Muscle of arm (tissue), 14 donors: ENCODE results near the gene TMEM176A. TPM values are rescaled to one million over a fixed set of nuclear protein-coding genes. Genes with fewer than 3 reads are reported as not detected.
A peak's percentile ranks its signal among the peaks of the same experiment; 100 is the strongest.
"Not testable (repeated sequence)": the region's sequence is repeated elsewhere in the genome, so short reads cannot be mapped to it uniquely, and the experiment has no call there.

Experiments used
- DNase-seq: peaks from one replicate; pipeline ENCODE4 v3.0.0-alpha.2; 2013
- long read RNA-seq, 11 donors: transcript quantifications; one replicate each; lab custom pipeline, GENCODE V29; 2026
- polyA plus RNA-seq, 12 donors: library from polyadenylated mRNA; unstranded; fragments of 120-200 nt; gene quantifications; one replicate each; pipeline ENCODE4 v1.2.1, GENCODE V29; 2013; ENCODE audit not compliant: insufficient read length in 12 of 12

Gene TMEM176A, protein sequence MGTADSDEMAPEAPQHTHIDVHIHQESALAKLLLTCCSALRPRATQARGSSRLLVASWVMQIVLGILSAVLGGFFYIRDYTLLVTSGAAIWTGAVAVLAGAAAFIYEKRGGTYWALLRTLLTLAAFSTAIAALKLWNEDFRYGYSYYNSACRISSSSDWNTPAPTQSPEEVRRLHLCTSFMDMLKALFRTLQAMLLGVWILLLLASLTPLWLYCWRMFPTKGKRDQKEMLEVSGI
- 10 to 100 TPM in 9 of 12 donors, 1 to 10 TPM in 2, not detected in 1; 8.3 to 27.0 (median 12.8) TPM for polyA plus RNA-seq
- long read RNA-seq, donor 1, transcript TMEM176A-201 (7 exons, 1,261 nt) = minor isoform, 55 of 460 reads
- long read RNA-seq, donor 1, transcript TMEM176A-210 (7 exons, 1,530 nt) = major isoform, 68 of 460 reads
- long read RNA-seq, donor 1, partial matches to known transcripts = 321 of 460 reads
- long read RNA-seq, donor 1, other reads (novel, unspliced or antisense) = 5 of 460 reads
- long read RNA-seq, donor 2, partial matches to known transcripts = 5 of 10 reads
- long read RNA-seq, donor 2, other reads (novel, unspliced or antisense) = 0 of 10 reads
- long read RNA-seq, donor 3, partial matches to known transcripts = 0 of 4 reads
- long read RNA-seq, donor 3, other reads (novel, unspliced or antisense) = 0 of 4 reads
- long read RNA-seq, donor 4, partial matches to known transcripts = 0 of 2 reads
- long read RNA-seq, donor 4, other reads (novel, unspliced or antisense) = 0 of 2 reads
- long read RNA-seq, donor 5, partial matches to known transcripts = 7 of 12 reads
- long read RNA-seq, donor 5, other reads (novel, unspliced or antisense) = 0 of 12 reads
- long read RNA-seq, donor 6, partial matches to known transcripts = 0 of 2 reads
- long read RNA-seq, donor 6, other reads (novel, unspliced or antisense) = 0 of 2 reads
- long read RNA-seq, donor 7, partial matches to known transcripts = 0 of 2 reads
- long read RNA-seq, donor 7, other reads (novel, unspliced or antisense) = 0 of 2 reads
- long read RNA-seq, donor 8, partial matches to known transcripts = 11 of 14 reads
- long read RNA-seq, donor 8, other reads (novel, unspliced or antisense) = 0 of 14 reads
- long read RNA-seq, donor 9, partial matches to known transcripts = 12 of 17 reads
- long read RNA-seq, donor 9, other reads (novel, unspliced or antisense) = 0 of 17 reads
- long read RNA-seq, donor 10, partial matches to known transcripts = 11 of 14 reads
- long read RNA-seq, donor 10, other reads (novel, unspliced or antisense) = 0 of 14 reads
- long read RNA-seq, donor 11, transcript TMEM176A-201 (7 exons, 1,261 nt) = major isoform, 10 of 18 reads
- long read RNA-seq, donor 11, partial matches to known transcripts = 8 of 18 reads
- long read RNA-seq, donor 11, other reads (novel, unspliced or antisense) = 0 of 18 reads

DNA sequence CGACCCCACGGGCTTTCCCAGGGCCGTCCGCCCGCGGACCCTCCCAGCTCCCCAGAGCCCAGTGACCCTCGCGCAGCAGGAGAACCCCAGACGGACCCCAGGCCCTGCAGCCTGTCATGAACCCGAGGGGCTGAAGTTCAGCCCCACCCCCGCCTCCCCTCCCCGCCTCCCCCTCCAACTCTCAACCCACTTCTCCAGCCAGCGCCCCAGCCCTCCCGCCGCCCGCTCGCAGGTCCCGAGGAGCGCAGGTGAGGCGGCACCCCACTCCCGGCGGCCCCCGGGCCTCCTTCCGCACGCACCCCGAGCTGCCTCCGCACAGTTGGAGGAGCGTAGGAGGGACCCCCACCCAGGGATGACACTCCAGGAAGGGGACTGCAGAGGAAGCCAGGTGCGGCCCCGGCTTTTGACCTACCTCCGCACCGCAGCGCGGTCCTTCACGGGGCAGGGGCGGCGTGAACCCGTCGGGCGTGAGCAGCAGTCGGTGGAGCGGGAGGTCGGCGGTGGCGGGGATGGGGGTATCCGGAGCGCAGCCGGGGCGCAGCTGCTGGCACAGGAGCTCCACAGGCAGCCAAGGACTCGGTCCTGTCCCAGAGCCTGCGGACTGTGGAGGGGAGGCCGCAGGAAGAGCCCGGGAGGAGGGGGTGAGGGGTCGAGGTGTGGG is at the start of gene TMEM176A:
TSS of gene TMEM176A (plus strand) at position 189 of the 661 bp plus-strand sequence. CDS start 782 bp downstream, outside the sequence.
- no peak for DNase-seq

DNA sequence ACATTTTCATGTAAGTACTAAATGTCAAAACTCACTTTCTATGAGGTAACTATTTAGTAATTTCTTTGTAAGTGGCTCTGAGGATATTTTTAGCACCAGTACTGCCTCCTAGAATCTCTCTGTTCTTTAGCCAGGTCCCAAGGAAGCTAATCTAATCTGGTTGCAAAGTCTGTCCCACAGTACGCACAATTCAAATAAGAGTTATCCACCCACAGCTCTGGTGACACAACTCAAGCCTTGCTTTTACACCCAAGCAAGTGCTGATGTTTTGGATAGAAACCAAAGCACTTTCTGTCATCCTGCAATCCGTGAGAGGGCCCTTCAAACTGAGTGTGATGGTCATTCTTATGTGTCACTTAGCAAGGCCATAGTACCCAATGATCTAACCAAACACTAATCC is 48.9 kb upstream of the TMEM176A start:
- DNase-seq = no peak

DNA sequence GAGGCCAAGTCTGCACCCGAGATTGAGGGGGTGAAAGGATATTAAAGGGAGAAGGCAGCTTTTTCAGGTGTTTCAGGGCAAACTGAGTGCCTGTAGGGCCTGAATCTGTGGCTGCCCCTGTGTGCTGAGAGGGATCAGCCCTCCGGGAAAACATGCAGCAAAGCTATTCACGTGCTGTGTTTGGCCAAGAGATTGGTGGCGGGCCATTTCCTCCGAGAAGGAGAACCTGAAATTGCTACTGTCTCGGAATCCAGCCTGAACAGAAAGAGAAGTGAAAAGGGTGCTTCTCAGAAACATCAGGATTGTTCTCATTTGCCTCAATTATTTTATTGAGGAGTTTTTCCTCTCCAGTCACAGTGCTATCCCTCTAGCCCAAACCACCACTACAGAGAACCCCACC is 47.3 kb upstream of the TMEM176A start:
- no peak for DNase-seq

DNA sequence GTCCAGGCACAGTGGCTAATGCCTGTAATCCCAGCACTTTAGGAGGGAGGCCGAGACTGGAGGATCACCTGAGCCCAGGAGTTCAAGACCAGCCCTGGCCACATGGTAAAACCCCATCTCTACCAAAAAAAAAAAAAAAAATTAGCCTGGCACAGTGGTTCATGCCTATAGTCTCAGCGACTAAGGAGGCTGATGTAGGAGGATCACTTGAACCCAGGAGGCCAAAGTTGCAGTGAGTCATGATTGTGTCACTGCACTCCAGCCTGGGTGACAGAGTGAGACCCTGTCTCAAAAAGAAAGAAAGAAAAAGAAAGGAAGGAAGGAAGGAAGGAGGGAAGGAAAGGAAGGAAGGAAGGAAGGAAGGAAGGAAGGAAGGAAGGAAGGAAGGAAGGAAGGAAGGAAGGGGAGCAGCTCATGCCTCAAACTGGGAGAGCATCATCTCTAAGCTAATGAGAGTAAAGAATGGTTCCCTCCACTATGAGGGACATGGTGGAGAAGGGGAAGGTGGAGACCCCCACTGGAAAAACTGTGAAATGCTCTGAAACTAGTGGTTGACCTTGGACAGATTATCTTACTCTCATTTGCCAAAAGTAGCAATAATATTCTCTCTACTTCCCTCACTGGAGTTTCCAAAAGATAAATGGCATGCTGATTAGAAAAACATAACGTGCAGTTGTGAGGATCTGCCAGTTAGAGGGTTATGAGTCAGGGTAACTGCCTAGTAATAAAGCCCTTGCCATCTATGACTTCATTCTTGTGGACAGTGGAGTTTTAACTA is 46.6 kb upstream of the TMEM176A start:
- DNase-seq = no peak

DNA sequence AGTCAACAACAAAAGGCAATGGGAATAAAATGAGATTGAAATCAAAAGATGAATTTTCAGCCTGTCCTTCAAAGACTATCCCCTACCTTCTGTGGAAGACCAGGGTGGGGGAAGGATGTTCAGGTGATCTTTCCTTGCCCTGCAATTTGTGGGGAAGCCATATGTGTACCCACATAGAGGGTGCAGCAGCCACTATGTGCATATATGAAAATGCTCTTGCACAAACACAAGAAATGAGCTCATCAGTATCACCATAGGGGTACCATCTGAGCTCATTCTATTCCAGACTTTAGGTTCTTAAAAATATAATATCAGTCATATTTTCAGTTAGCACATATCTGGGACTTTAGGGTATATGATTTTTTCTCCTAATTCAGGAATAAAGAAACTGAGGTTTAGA is 45.6 kb upstream of the TMEM176A start:
- no peak for DNase-seq

DNA sequence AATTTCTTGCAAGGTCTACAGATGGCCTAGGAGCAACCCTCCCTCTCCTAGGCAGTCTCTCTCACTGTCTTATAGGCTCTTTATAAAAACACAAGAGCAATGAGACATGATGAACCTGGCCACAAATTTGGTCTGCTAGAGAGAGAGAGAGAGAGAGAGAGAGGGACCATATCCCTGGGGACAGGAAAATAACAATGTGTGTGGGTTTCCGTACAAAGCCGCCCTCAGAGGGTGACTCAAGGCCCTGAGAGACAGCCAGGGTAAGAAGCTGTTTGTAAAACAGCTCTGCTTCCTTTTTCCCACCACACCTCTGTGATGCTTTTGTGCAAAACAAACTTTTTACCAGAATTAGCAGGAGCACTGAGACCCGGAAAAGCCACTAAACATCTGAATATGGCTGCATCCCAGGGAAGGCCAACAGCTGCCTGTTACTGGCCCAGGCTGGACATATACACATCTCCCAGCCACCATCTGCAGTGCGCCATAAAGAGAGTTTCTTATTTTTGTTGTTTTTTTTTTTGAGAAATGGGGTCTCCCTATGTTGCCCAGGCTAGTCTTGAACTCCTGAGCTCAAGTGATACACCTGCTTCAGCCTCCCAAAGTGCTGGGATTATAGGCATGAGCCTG is 45.0 kb upstream of the TMEM176A start:
- no peak for DNase-seq

DNA sequence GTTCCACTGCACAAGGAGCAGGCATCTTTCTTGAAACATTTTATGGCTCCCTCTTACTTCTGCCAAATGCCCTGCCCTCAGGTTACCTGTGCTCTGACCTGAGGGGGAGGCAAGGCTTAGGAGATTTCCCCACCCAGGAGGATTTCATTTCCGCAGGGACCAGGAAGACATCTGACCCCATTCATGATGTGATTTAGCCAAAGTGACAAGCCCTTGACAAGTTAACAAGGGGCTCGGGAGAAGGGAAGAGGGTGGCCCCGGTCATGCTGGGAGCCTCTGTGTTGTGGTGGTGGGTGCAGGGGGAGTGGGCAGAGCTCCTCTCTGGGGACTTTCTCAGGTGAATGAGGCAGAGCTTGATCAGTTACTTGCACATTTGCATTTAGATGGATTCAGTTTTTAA is 44.4 kb upstream of the TMEM176A start:
- no peak for DNase-seq

DNA sequence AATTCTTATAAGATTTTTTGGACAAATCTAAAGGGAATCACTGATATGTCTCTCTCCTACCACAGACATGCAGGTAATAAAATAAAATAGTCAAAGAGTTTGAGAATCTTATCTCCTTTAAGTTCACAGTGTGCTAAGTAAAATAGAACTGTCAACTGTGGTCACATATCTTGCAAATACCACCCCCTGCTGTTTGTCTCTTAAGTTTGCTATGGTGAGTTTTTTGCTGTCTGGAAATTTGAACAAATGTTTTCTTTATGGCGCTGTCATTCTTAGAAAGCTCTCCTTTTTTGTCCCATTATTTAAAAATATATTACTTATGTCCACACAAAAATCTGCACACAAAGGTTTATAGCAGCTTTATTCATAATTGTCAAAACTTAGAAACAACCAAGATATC is 43.7 kb upstream of the TMEM176A start:
- no peak for DNase-seq

DNA sequence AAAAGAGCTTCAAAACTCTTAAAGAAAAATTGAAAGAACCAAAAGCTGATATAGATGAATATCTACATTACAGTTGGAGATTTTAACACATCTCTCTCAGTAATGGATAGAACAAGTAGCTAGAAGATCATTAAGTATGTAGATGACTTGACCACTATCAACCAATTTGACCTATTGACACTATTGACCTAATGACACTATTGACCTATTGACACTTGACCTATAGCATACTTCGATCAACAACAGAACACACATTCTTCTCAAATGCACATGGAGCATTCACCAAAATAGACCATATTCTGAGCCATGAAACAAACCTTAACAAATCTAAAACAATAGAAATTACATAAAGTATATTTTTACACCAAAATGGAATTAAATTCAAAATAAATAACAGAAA is 41.1 kb upstream of the TMEM176A start:
- no peak for DNase-seq

DNA sequence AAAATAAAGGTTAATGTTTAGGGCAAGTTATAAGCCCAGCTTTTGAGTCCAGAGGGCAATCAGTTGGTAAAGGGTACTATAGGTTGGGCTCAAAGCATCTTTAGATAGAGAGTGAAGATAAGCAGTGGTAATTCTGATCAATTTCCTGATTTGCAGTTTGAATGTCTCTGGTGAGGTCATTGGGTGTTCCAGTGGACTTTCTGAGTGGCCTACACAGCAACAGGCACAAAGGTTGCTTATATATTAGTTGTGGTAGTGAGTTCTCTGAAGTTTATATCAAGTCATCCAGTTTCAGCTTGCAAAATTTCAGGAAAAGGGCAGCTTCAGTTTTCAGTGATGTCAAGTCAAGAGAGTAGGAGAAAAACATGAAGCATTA is 34.2 kb upstream of the TMEM176A start:
- DNase-seq = no peak

DNA sequence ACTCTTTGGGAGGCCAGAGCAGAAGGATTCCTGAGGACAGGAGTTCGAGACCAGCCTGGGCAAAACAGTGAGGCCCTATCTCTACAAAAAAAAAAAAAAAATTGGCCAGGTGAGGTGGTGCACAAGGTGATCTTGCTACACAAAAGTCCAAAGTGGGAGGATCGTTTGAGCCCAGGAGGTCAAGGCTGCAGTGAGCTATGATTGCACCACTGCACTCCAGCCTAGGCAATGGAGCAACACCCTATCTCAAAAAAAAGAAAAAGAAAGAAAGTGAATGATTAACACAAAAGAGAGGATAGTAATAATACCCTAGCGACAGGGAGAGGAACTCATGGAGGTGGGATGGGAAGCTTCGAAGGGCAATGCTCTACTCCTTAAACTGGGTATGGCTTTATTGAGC is 30.8 kb upstream of the TMEM176A start:
- no peak for DNase-seq

DNA sequence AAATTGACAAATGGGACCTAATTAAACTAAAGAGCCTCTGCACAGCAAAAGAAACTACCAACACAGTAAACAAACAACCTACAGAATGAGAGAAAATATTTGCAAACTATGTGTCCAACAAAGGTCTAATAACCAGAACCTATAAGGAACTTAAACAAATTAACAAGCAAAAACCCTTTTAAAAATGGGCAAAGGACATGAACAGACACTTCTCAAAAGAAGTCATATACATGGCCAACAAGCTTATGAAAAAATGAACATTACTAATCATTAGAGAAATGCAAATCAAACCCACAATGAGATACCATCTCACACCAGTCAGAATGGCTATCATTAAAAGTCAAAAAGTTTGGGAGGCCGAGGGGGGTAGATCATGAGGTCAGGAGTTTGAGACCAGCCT is 26.4 kb upstream of the TMEM176A start:
- DNase-seq = not testable (repeated sequence)

DNA sequence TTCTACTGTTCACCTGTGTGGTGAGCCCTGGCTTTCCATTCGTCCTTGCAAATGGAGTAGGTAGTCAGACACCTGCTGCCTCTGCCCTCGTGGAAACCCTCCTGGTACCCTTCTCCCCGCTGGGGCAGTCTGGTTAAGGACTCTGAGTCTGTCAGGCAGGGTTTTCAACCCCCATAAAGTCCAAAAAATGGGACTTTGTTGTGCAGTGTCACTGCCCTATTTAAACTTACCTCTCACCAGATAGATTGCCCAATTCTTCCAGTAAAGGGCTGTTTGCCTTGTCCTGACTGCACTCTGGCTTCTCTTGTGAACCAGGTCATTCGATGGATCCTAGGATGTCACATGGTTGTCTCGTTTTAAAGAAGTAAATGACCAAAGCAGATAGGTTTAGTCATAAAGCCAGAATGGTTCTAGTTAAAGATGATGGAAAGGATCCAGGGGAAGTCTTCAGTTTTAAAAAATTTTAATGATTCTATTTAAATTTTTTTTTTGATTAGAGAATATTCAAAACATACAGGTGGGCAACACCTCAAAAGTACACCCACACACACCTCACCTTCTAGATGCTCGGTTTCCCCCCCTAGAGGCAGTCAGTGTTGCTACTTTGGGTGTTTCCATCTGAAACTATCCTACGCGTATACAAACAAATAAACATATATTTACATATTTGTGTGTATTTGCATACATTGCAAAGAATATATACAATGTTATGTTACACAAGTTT is 22.4 kb upstream of the TMEM176A start:
- no peak for DNase-seq

DNA sequence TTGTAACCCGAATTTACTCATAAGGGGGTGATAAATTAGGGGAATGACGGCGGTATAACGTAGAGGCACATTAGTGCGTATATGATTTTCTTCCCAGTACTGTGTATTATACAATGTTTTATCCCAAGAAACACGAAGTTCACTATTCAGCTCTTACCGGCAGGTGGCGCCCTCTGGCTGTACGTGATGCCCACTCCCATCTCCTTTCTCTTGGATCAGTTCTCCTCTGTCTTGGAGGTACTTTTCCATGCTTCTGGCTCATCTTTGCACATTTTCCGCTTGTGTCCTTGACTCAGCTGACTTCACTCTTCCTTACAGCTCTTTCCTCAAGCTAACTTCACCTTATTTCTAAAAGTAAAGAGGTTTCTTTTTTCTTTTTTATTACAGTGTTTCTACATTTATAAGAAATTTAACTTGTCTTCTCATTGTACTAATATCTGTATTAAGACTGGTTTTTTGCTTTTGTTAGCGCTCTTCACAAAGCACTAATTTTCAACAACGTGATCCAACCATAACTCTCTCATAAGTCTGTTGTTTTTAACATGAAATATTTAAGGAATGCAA is 21.7 kb upstream of the TMEM176A start:
- peak; percentile 87 for DNase-seq

DNA sequence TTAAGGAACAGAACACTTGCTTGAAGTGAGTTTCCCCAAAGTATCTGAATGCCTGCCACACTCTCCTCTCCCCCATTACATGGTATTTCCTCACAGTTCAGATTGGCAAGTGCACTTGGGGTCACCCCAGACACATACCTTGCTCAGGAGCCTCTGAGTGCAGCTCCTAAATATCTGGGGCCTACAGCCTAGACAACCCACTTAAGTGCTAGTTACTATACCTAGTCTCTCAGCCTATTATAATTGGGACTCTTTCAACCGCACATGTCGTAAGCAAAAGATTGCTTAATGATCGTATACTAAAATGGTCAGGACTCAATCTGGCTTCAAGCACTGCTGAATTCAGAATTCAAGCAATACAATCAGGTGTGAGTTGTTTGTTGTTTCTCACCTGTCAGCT is 20.3 kb upstream of the TMEM176A start:
- no peak for DNase-seq

DNA sequence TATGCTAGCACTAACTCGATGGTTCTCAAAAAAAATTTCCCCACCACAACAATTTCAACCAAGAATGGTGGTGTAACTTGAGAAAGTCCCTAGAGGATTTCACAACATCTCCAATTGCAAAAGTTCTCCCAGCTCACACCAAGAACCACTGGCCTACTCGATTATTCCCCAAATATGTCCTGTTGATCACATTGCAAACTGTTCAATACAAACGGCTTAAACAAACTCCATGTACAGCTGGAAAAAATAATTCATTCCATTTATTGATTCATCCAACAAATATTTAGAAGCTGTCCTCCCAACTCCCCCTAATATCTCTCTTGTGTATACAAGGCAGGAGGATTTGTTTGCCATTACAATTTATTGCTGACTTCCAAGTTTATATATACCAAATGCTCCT is 19.5 kb upstream of the TMEM176A start:
- DNase-seq = no peak

DNA sequence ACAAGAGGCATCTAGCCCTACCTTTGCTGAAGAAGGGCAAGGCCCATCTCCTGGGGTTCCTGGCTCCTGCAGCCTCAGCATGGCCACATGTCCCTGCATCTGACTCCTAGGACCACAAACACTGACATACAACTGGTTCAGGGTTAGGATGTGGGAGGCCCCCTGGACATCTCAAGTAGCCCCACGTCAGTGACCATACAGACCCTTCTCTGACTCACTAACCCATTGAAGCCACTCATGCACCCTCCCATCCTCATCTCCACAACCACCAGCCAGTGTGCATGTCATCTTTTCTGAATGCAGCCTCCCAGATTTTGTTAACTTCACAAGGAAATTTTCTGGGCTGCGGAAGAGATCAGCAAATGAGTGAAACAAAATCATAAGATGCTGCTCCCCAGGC is 18.6 kb upstream of the TMEM176A start:
- DNase-seq = no peak

DNA sequence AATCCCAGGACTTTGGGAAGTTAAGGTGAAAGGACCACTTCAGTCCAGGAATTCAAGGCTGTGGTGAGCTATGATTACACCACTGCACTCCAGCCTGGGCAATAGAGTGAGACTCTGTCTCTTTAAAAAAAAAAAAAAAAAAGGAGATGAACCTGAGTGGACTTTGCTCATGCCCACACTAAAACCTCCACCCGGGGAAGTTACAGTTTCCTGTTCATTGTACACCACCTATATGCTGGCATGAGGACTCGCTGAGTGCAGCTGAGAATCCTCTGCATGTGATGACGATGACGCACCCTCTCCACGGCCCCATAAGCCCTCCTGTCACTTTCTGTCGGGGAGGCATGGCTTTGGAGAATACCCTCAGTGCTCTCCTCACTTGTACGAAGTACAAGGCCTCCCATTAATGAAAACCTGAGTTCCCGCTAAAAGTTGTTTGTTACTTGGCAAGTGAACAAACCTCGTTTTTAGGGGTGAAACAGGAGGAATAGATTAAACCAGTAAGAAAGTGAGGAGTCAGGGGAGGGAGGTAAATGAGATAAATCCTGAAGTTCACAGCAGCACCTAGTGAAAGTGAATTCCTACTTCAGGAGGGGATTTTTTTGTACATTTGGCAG is 16.3 kb upstream of the TMEM176A start:
- DNase-seq = no peak
